Spleen (tissue), 11 donors: Measurements from ENCODE around the gene SDK2. TPM values are rescaled to one million over a fixed set of nuclear protein-coding genes. Genes with fewer than 3 reads are reported as not detected.

Source experiments
- DNase-seq: peaks from one replicate; pipeline ENCODE4 v3.0.0-alpha.2; 2020
- H3K27ac ChIP-seq, 8 donors: fragments of 200-600 bp; sonication (generic) in 7 of 8; 1 replicate in 4 of 8; 2 replicates in 4 of 8; pipeline versions ENCODE4 v1.5.0 to v1.8.0; 2016 to 2021; ENCODE audit warnings: inconsistent platforms in 4 of 8, mild to moderate bottlenecking in 4 of 8, moderate library complexity in 1 of 8
- H3K27me3 ChIP-seq, 7 donors: fragments of 200-600 bp; sonication (generic) in 6 of 7; replicated peaks in 1 of 7; 1 replicate in 4 of 7; 2 replicates in 3 of 7; pipeline versions ENCODE4 v1.5.0 to v1.8.0; 2016 to 2021; ENCODE audit warnings: inconsistent platforms in 3 of 7, mild to moderate bottlenecking in 1 of 7
- H3K36me3 ChIP-seq, 6 donors: fragments of 200-600 bp; sonication (generic) in 5 of 6; 1 replicate in 4 of 6; 2 replicates in 2 of 6; pipeline versions ENCODE4 v1.5.0 to v1.8.0; 2016 to 2021; ENCODE audit warnings: inconsistent platforms in 2 of 6
- H3K4me1 ChIP-seq, 6 donors: fragments of 200-600 bp; sonication (generic) in 5 of 6; 1 replicate in 3 of 6; 2 replicates in 3 of 6; pipeline versions ENCODE4 v1.5.0 to v1.8.0; 2016 to 2021; ENCODE audit warnings: inconsistent platforms in 3 of 6
- H3K4me3 ChIP-seq, 8 donors: fragments of 200-600 bp; sonication (generic) in 7 of 8; 1 replicate in 4 of 8; 2 replicates in 4 of 8; pipeline versions ENCODE4 v1.5.0 to v1.8.0; 2016 to 2021; ENCODE audit warnings: inconsistent platforms in 4 of 8, mild to moderate bottlenecking in 4 of 8, moderate library complexity in 2 of 8
- H3K9me3 ChIP-seq, 8 donors: fragments of 200-600 bp; sonication (generic) in 7 of 8; 1 replicate in 4 of 8; 2 replicates in 4 of 8; pipeline versions ENCODE4 v1.5.0 to v1.8.0; 2016 to 2021; ENCODE audit warnings: inconsistent platforms in 4 of 8
- CTCF ChIP-seq, 11 experiments: fragments of 200-600 bp in 7 of 11; fragments of 450-650 bp in 4 of 11; sonication (generic) in 4 of 11; IDR thresholded peaks in 8 of 11; conservative IDR thresholded peaks in 3 of 11; 1 replicate in 7 of 11; 2 replicates in 4 of 11; pipeline versions ENCODE4 v1.4.0 to v1.8.0; 2016 to 2021; ENCODE audit warnings: antibody characterized with exemption in 11 of 11, inconsistent platforms in 4 of 11, mild to moderate bottlenecking in 1 of 11
- POLR2A ChIP-seq, 3 donors: fragments of 450-650 bp; IDR thresholded peaks; one replicate each; pipeline ENCODE4 v1.5.1; 2017; ENCODE audit warnings: antibody characterized with exemption in 3 of 3, mild to moderate bottlenecking in 1 of 3
- POLR2AphosphoS5 ChIP-seq, 3 donors: sonication (generic); formaldehyde crosslinking; IDR thresholded peaks; one replicate each; pipeline ENCODE4 v1.5.1; 2017; ENCODE audit warnings: antibody characterized with exemption in 3 of 3
- WGBS, 5 donors: extraction: QIAGEN DNeasy Blood & Tissue Kit in 3 of 5; methylation state at CpG; one replicate each; pipeline versions ENCODE4 v1.1.5 to v1.1.7; 2013 to 2018; 5-methylcytosine and 5-hydroxymethylcytosine counted together
- intact Hi-C: fragments of 100-400 bp; cut with DNase I; formaldehyde crosslinking; loops from one replicate; pipeline ENCODE4 v1.15.0; 2023; ENCODE audit warnings: low total_unique reads
- polyA plus RNA-seq, 3 donors: library from polyadenylated mRNA; stranded (reverse); fragments of 200-250 nt; gene quantifications; one replicate each; pipeline ENCODE4 v1.2.1, GENCODE V29; 2013
- total RNA-seq, 7 donors: library from RNA; depleted of rRNA in 3 of 7; stranded (reverse); fragments of >200 nt in 3 of 7; fragmentation: NEBNext Ultra II Directional in 4 of 7; extraction: Animal tissue kit (Norgen Biotek cat#: 25700) in 4 of 7; gene quantifications; one replicate each; pipeline versions ENCODE4 v1.1.0 to v1.2.1, GENCODE V29; 2016 to 2021
- donor health status: healthy with polysubstance abuse.
- donor health status: DM: no; HTN: no; CAD: no; lungs with moderate emphysema.
- donor health status: DM: no; HTN: no; CAD: no.
- donor health status: Bipolar disorder and iron deficiency.
- donor health status: healthy.
- donor health status: DM: no; HTN: no; CAD: no.
- donor health status: DM: yes; HTN: yes; CAD: no.

Gene SDK2
- total and polyA plus RNA-seq, 10 donors, result 0.86 to 16.5 (median 9.7) TPM

- peaks cover 4 to 31% (median 14%) of the 10 kb centered on the region in 6 donors for H3K4me1 ChIP-seq
- intact Hi-C loops, result no loop called here
- TF ChIP-seq POLR2A (IDR thresholded peaks at IDR 0.05) (no peak), POLR2AphosphoS5 (IDR thresholded peaks at IDR 0.05) (peak; percentile 68 to 82 (median 80))
- WGBS, 5 donors, result 59 to 74% (median 66%) methylated on average over 14 to 23 of the region's 23 CpGs
- no peak for DNase-seq
- H3K4me3 ChIP-seq, result no peak overlapping the region
- H3K27ac ChIP-seq, result peak overlapping the region in 7 of 8 donors; percentile 51 to 79 (median 72)
- H3K27me3 ChIP-seq, result no peaks in the 10 kb centered on the region
- H3K36me3 ChIP-seq, result no peaks in the 10 kb centered on the region
- H3K9me3 ChIP-seq, result no peaks in the 10 kb centered on the region
Measured at GRCh38 chr17:73365906-73366623, 278.2 kb downstream of the SDK2 start.

GRCh38 chr17:73365301-73365874 is 278.9 kb downstream of the SDK2 start:
- no peaks in the 10 kb centered on the region for H3K27me3 ChIP-seq
- H3K36me3 ChIP-seq, result no peaks in the 10 kb centered on the region
- peaks cover 4 to 32% (median 14%) of the 10 kb centered on the region in 6 donors for H3K4me1 ChIP-seq
- no peak for DNase-seq
- peak overlapping the region in 7 of 8 donors; percentile 51 to 79 (median 72) for H3K27ac ChIP-seq
- intact Hi-C loops, result no loop called here
- no peak for TF ChIP-seq POLR2A (IDR thresholded peaks at IDR 0.05)
- TF ChIP-seq POLR2AphosphoS5 (IDR thresholded peaks at IDR 0.05), result no peak
- TF ChIP-seq CTCF (IDR thresholded peaks at IDR 0.05 in 8 of 11, conservative IDR thresholded peaks at IDR 0.05 in 3 of 11), result no peak
- H3K4me3 ChIP-seq, result no peak overlapping the region
- WGBS, 5 donors, result 61 to 75% (median 68%) methylated on average over 19 to 20 of the region's 20 CpGs
- H3K9me3 ChIP-seq, result no peaks in the 10 kb centered on the region

GRCh38 chr17:73364155-73364522 is 280.1 kb downstream of the SDK2 start:
- Histone ChIP-seq H3K9me3 (no peaks in the 10 kb centered on the region), H3K4me1 (peaks cover 4 to 30% (median 15%) of the 10 kb centered on the region in 6 donors), H3K4me3 (no peak overlapping the region), H3K27me3 (no peaks in the 10 kb centered on the region), H3K27ac (no peak overlapping the region), H3K36me3 (no peaks in the 10 kb centered on the region)
- WGBS, 5 donors, result 83 to 96% (median 91%) methylated on average over 4 of the region's 4 CpGs
- DNase-seq, result no peak
- intact Hi-C loops, result no loop called here
- TF ChIP-seq POLR2AphosphoS5 (IDR thresholded peaks at IDR 0.05) (no peak), POLR2A (IDR thresholded peaks at IDR 0.05) (no peak), CTCF (IDR thresholded peaks at IDR 0.05 in 8 of 11, conservative IDR thresholded peaks at IDR 0.05 in 3 of 11) (no peak)

- no peaks in the 10 kb centered on the region for H3K9me3 ChIP-seq
- whole genome bisulfite sequencing, 5 donors, result 69 to 89% (median 77%) methylated on average over 5 to 8 of the region's 8 CpGs
Measured at GRCh38 chr17:73363442-73364154, 280.6 kb downstream of the SDK2 start.

More at GRCh38 chr17:73363442-73364154, 280.6 kb downstream of the SDK2 start:
- Histone ChIP-seq H3K4me3 (no peak overlapping the region), H3K27ac (no peak overlapping the region), H3K4me1 (peaks cover 4 to 29% (median 15%) of the 10 kb centered on the region in 6 donors), H3K36me3 (no peaks in the 10 kb centered on the region), H3K27me3 (no peaks in the 10 kb centered on the region)
- no peak for TF ChIP-seq POLR2A (IDR thresholded peaks at IDR 0.05)
- no peak for TF ChIP-seq POLR2AphosphoS5 (IDR thresholded peaks at IDR 0.05)
- TF ChIP-seq CTCF (IDR thresholded peaks at IDR 0.05 in 8 of 11, conservative IDR thresholded peaks at IDR 0.05 in 3 of 11), result no peak
- intact Hi-C loops, result no loop called here
- no peak for DNase-seq
